GM18502 (cell line): Measurements from ENCODE around the gene NPR2.

ENCODE experiments used
- ATAC-seq: cut with Tn5 transposase; IDR thresholded peaks from one replicate; pipeline ENCODE4 v1.9.1; 2021; ENCODE audit warnings: mild to moderate bottlenecking; ENCODE audit not compliant: unreplicated experiment, poor library complexity

NPR2 gene

DNA sequence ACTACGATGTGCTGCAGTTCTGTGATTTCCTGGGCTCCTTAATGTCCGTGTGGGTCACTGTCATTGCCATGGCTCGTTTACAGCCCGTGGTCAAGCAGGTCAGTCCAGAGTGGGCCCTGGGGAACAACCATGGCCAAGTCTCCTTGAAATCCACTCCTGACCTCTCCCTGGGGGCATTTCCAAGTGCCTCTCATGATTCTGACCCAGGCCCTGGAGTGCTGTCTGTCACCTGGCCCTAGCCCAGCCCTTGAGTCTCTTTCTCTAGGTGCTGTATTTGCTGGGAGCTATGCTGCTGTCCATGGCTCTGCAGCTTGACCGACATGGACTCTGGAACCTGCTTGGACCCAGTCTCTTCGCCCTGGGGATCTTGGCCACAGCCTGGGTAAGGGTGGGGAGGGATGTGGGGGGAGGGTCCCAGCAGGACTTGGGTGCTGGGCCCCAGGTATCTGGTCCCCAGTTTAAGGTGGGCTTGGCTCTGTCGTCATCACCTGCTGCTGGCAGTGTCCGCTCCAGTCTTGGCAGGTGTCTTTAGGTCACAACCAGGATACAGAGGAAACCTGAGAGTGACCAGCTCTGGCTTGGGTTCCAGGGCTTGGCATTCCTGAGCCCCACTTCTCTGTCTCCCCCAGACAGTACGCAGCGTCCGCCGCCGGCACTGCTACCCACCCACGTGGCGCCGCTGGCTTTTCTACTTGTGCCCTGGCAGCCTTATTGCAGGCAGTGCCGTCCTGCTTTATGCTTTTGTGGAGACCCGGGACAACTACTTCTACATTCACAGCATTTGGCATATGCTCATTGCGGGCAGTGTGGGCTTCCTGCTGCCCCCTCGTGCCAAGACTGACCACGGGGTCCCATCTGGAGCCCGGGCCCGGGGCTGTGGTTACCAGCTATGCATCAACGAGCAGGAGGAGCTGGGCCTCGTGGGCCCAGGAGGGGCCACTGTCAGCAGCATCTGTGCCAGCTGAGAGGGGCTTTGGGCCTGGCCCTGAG is 61.8 kb downstream of the NPR2 start:
- ATAC-seq = no peak

DNA sequence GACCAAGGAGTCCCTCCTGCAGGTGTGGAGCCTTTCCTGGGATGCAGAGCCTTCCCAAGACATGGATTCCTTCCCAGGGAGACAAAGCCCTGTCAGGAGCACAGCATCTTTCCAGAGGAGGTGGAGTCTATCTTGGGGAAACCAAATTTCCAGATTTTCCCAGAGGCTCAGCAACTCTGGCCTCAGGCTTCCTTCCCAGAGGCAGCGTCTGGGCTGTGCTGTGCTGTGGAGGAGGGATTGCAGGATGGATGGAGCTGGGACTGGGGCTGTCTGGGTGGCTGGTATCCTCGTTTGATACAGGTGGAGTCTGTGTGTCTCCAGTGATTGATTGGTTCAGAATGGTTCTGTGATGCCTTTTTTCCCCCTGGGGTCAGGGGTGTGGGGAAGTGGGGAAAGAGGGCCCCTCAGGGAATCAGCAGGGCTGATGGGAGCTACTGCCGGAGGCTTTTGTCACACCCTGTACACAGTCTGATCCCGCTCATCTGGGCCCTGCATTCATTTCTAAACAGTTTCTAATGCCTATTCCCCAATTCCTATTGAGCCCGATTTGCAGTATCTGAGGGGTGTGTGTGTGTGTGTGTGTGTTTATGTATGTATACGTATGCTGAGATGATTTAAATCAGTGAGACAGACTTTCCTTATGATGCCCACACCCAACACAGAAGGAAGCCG is 62.8 kb downstream of the NPR2 start:
- no peak for ATAC-seq

DNA sequence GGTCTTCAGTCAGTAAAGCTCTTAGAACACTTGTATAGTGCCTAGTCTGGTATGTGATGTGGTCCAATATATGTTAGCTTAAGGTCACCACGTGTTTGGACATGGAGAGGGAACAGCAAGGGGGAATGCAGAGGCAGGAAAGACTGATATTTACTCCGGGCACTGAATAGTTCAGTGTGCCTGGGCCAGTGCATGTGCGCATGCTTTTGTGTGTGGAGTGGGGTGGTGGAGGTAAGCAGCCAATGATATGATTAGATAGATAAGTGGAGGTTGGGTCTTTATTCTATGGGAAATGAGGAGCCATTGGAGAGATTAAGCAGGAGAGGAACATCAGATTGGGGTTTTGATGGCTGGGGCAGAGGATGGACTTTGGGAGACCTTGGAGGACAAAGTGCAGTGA is 64.8 kb downstream of the NPR2 start:
- no peak for ATAC-seq

DNA sequence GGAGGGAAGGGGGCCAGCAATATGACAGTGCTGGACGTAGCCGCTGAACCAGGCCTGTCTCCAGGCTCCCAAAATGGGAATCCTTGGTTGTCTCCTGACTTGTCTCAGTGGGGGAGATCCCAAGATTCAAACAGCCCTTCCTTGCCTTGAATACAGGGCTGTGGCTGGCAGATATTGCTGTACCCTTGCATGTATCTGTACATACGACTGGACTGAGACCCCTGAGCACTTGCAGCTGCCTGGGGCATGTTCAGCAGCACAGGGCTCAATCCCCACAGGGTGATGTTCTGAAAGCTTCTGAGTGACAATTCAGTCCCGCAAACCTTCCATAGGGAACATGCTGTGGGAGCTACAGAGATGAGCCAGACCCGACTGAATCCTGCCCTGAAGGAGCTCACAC is 65.5 kb downstream of the NPR2 start:
- no peak for ATAC-seq

DNA sequence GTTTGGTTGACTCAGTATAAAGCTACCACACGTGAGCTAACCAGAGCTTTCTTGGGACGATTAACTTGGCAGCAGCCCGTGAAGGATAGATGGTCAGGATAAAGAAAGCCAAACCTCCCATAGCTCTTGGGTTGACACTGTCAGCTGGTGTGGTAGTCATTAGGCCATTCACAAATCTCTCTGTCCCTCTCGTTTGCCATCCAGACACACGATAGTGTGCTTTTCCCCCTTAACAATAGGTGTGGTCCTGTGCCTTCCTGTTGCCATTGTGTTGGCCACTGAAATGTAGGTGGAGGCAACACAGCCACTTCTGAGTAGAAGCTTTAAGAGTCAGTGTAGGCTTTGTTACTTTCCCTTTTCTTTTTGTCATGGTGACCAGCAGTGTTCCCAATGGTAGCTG is 67.1 kb downstream of the NPR2 start:
- no peak for ATAC-seq
